Parathyroid adenoma (tissue), 2 donors: Measurements from ENCODE around the gene PRKCE.

Source experiments
- H2AFZ ChIP-seq: fragments of 300-600 bp; sonication (generic); one replicate; pipeline ENCODE4 v1.7.0; 2017; ENCODE audit warnings: antibody characterized with exemption, mild to moderate bottlenecking
- H3K27ac ChIP-seq: fragments of 300-600 bp; sonication (generic); one replicate; pipeline ENCODE4 v1.7.0; 2017
- H3K27me3 ChIP-seq: fragments of 300-600 bp; sonication (generic); one replicate; pipeline ENCODE4 v1.7.0; 2017; ENCODE audit warnings: low read length; ENCODE audit not compliant: control insufficient read depth, insufficient read depth
- H3K36me3 ChIP-seq: fragments of 300-600 bp; sonication (generic); one replicate; pipeline ENCODE4 v1.7.0; 2017; ENCODE audit warnings: low read length; ENCODE audit not compliant: control insufficient read depth, insufficient read depth
- H3K4me1 ChIP-seq: fragments of 300-600 bp; sonication (generic); one replicate; pipeline ENCODE4 v1.7.0; 2017; ENCODE audit warnings: control low read depth
- H3K4me2 ChIP-seq: fragments of 300-600 bp; sonication (generic); one replicate; pipeline ENCODE4 v1.7.0; 2017; ENCODE audit warnings: low read length
- H3K4me3 ChIP-seq: fragments of 300-600 bp; sonication (generic); one replicate; pipeline ENCODE4 v1.7.0; 2017; ENCODE audit warnings: low read depth, low read length
- H3K79me2 ChIP-seq: fragments of 300-600 bp; sonication (generic); one replicate; pipeline ENCODE4 v1.7.0; 2017; ENCODE audit warnings: control low read depth
- H3K9ac ChIP-seq: fragments of 300-600 bp; sonication (generic); one replicate; pipeline ENCODE4 v1.7.0; 2017; ENCODE audit warnings: mild to moderate bottlenecking
- H3K9me3 ChIP-seq: fragments of 300-600 bp; sonication (generic); one replicate; pipeline ENCODE4 v1.7.0; 2017; ENCODE audit warnings: low read length; ENCODE audit not compliant: control insufficient read depth
- CTCF ChIP-seq: fragments of 300-600 bp; sonication (generic); IDR thresholded peaks from one replicate; pipeline ENCODE4 v1.7.0; 2017; ENCODE audit warnings: antibody characterized with exemption, mild to moderate bottlenecking
- donor health status: primary hyperparathyroidism.

The PRKCE gene

GRCh38 chr2:46181789-46182530, 530.5 kb downstream of the PRKCE start:
- Histone ChIP-seq H3K27me3 (no peaks in the 10 kb centered on the region), H3K79me2 (no peaks in the 10 kb centered on the region), H3K9me3 (no peaks in the 10 kb centered on the region), H3K4me2 (no peak overlapping the region), H3K9ac (no peak overlapping the region), H3K27ac (peak overlapping the region; percentile 29), H2AFZ (no peak overlapping the region), H3K4me3 (no peak overlapping the region), H3K4me1 (peaks cover 17% of the 10 kb centered on the region), H3K36me3 (no peaks in the 10 kb centered on the region)
- no peak for TF ChIP-seq CTCF

DNA sequence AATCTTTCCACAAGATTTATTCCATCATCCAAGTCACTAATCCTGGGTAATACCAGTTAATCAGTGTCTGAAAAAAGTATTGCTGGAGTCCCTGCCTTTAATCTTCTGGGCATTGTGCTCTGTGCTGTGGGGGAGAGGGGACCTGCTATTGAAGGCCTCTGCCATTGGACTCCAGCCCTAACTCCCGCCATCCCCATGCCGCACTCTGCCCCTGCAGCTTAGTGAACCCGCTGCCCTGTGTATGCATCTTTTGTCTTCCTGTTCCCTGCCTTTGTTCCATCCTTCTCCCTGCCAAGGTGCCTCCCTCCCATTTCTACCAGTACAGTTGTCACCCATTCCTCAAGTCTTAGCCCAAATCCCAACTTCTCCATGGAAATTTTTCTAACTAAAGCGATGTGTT, 532.0 kb downstream of the PRKCE start:
- H2AFZ ChIP-seq, result no peak overlapping the region
- TF ChIP-seq CTCF, result no peak
- peaks cover 17% of the 10 kb centered on the region for H3K4me1 ChIP-seq
- no peaks in the 10 kb centered on the region for H3K27me3 ChIP-seq
- H3K9me3 ChIP-seq, result no peaks in the 10 kb centered on the region
- no peak overlapping the region for H3K9ac ChIP-seq
- H3K4me3 ChIP-seq, result no peak overlapping the region
- H3K36me3 ChIP-seq, result no peaks in the 10 kb centered on the region
- H3K4me2 ChIP-seq, result no peak overlapping the region
- no peak overlapping the region for H3K27ac ChIP-seq
- no peaks in the 10 kb centered on the region for H3K79me2 ChIP-seq

GRCh38 chr2:46184794-46185583, 533.5 kb downstream of the PRKCE start:
- no peak overlapping the region for H3K4me3 ChIP-seq
- no peak overlapping the region for H3K9ac ChIP-seq
- H3K27ac ChIP-seq, result no peak overlapping the region
- no peaks in the 10 kb centered on the region for H3K9me3 ChIP-seq
- H3K27me3 ChIP-seq, result no peaks in the 10 kb centered on the region
- H2AFZ ChIP-seq, result no peak overlapping the region
- H3K79me2 ChIP-seq, result no peaks in the 10 kb centered on the region
- no peaks in the 10 kb centered on the region for H3K36me3 ChIP-seq
- TF ChIP-seq CTCF, result no peak
- peaks cover 4% of the 10 kb centered on the region for H3K4me1 ChIP-seq
- no peak overlapping the region for H3K4me2 ChIP-seq

- Histone ChIP-seq H3K4me1 (peaks cover 3% of the 10 kb centered on the region), H3K9ac (no peak overlapping the region), H3K27ac (no peak overlapping the region), H3K36me3 (no peaks in the 10 kb centered on the region), H3K27me3 (no peaks in the 10 kb centered on the region), H3K9me3 (no peaks in the 10 kb centered on the region), H3K4me2 (no peak overlapping the region), H3K79me2 (no peaks in the 10 kb centered on the region), H3K4me3 (no peak overlapping the region), H2AFZ (no peak overlapping the region)
- TF ChIP-seq CTCF, result no peak
Measured at GRCh38 chr2:46187112-46187618, 535.7 kb downstream of the PRKCE start.
